HG03558 (cell line): ENCODE data around the gene AMBRA1.

Experiments used
- ATAC-seq: cut with Tn5 transposase; IDR thresholded peaks from one replicate; pipeline ENCODE4 v1.9.1; 2021; ENCODE audit warnings: moderate number of reproducible peaks; ENCODE audit not compliant: unreplicated experiment; ENCODE audit errors: extremely low read depth

AMBRA1 gene

DNA sequence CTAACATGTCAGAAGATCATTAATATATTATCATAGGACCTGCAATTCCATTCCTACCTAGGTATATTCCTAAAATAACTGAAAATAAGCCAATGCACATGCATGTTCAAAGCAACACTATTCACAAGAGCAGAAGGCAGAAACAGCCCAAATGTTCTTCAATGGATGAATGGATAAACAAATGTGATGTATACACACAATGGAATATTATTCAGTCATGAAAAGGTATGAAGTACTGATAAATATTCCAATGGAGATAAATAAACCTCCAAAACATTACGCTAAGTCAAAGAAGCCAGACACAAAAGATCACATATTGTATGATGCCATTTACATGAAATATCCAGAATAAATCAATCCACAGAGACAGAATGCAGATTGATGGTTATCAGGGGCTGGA lies 16.8 kb downstream of the AMBRA1 start:
- no peak for ATAC-seq

DNA sequence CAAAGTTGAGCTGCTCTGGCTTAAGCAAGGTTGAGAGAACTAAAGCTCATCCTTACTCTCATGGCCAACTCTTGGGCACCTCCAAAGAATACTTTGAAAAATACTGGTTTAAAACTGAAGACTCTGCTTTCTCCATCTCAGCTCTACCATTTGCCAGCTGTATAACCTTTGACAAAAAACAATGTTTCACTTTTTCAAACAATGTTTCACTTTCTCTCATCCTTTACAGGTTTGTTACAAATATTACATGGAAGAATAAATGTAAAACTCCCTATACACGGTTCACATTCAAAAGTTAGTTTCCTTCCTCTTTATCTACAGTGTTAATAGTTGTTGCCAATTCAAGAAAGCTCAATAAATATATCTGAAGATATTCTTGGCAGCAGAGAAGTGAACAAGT lies 19.2 kb downstream of the AMBRA1 start:
- ATAC-seq = no peak

DNA sequence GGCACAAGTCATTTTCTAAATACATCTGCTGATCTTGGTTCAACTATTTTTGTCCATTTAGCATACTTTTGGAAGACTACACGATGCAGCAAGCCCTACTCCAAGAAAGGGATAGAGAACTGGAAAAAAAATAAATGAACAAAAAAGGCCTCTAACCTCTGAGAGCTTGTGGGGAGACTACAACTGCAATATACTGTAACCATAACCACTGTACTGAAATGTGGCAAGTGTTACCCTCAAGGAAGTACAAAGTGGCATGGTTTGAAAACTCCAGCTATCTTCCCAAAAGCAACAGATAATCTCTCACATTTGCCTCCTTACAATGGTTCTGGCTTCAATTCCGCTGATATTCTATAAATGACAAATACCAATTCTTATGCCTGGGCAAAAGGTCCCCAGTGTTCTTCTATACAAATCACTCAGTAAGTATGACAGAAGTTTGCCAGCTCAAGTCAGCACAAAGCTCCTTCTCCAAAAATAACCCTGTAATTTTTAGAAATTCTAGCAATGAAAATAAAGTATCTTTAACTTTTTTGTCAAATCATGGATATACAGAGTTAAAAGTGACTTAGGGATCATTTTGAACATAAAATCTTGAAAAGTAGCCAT lies 22.9 kb downstream of the AMBRA1 start:
- no peak for ATAC-seq

DNA sequence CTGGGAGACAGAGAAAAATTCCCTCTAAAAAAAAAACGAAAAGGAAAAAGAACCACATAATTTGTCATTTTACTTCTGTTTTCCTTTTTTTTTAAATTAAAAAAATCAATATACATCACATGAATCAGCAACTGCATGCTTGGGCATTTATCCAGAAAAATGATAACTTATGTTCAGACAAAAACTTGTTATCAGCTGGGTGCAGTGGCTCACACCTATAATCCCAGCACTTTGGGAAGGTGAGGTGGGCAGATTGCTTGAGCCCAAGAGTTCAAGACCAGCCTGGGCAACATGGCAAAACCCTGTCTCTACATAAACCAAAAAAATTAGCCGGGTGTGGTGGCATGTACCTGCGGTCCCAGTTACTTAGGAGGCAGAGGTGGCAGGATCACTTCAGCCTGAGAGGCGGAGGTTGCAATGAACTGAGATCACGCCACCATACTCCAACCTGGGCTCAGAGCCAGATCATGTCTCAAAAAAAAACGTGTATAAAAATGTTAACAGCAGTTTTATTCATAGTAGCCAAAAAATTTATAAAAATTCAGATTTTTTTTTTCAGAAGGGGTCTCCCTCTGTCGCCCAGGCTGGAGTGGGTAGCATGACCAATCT lies 28.5 kb downstream of the AMBRA1 start:
- ATAC-seq = no peak

DNA sequence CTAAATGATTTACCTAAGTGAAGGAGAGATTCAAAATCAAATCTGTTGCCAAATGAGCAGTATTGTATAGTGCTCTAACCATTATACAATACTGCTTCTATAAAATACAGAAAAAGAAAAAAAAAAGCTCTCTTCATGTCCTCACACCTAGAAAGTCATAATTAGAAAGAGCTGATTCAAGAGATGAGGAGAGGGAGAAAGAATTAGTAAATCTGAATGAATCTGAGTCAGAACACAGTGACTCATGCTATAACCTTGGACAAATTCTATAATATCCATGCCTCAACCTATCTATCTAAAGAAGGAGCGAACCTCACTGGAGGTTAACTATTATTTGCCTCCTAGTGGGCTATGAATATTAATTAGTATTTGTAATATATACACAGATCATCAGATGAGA lies 29.4 kb downstream of the AMBRA1 start:
- no peak for ATAC-seq

DNA sequence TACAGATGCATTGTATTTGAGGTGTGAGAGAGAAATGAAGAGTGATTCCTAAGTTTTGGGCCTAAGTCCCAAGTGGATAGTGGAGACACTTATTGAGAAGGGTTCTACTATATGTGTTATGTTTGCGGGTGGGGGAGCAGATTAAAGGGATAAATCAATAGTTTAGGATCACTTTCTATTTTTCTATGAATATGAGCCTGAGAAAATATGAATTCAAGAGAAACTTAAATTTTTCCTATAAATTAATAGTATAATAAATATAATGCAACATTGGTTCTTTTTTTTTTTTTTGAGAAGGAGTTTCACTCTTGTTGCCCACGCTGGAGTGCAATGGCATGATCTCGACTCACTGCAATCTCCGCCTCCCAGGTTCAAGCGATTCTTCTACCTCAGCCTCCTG lies 31.3 kb downstream of the AMBRA1 start:
- ATAC-seq = no peak

DNA sequence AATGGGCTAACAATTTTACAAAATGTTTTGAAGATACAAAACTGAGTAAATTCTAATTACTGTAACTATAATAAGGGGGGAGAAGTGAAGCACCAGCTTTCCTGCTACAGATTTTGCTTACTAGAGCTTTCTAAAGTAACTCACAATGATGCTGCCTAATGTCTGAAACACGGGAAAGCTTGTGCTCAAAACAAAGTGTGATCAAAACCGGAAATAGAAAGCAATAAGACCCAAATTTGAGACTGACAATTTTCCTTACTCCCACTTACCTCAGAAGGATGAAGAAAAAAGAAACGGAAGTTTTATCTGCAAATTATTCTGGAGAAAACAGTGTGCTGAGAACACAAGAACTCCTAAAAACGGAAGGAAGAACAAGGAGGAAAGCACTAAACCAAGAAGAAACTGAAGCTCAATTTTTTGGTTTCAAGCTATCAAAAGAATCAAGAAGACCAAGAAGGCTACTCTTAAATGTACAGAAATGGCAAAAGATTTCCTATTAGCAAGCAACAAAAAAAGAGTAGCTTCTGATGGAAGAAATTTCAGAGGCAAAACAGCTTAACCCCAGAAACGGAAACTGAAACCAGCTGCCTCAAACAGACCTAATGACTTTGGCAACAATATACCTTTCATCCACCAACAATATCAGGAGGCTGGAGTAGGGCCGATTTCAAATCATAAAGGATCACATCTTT lies 33.4 kb downstream of the AMBRA1 start:
- peak; percentile 47 for ATAC-seq

DNA sequence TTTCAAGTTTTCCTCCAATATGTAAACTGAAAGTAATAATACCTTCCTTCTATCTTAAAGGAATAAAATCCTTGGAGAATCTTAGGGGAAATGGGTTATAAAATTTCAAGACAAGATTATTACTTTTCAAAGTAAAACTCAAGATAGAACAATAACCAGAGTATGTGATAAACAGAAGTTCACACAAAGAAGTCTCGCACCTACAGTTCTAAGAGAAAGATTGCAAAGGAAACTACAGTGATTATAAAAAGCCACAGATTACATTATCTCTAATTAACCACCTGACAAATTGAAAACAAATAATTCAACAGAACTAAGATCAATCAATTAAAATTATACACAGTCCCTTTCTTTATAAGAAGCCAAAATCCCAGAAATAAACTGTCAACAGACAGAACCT lies 34.0 kb downstream of the AMBRA1 start:
- no peak for ATAC-seq

DNA sequence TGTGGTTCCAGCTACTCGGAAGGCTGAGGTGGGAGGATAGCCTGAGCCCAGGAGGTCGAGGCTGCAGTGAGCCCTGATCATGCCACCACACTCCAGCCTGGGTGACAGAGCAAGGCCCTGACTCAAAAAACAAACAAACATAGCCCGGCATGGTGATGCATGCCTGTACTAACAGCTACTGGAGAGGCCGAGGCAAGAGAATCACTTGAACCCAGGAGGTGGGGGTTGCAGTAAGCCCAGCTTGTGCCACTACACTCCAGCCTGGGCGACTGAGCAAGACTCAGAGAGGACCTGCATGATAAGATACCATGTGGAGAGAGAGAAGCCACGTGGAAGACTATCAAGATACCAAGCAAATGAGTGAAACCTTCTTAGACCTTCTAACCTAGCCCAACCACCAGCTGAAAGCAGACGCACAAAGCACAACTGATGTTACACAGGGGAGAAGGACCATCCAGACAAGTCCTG lies 36.1 kb downstream of the AMBRA1 start:
- no peak for ATAC-seq

DNA sequence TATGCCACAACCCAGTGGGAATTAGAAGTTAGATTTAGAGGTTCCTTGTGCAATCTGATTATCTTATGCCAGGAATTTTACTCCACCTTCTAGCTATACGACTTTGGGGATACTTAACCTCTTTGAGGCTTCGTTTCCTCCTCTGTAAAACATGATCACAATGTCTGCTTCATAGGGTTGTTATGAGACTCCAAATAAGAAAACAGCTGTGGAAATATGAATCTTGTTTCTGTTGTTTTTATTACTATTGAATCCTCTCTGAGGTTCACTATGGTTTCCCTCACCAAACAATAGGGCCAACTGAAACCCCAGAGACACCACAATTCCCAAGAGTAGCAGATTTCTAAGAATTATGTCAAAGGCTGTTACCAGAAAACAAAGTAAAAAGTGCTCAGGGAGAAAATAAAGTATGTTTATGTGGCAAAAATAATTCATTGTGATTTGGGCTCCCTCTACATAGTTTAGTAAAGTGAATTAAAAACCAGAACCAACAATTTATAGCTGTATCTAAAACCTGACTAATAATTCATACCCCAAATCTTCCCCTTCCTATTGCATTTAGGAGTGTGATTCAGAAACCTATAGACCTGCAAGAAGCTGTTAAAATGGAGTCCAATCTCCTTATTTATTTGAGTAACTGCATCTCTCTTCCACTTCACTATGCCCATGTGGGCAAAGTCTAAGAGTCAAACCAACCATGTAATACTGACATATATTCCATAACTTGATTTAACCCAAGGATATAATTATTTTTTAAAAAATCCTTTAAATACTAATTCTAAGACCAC lies 38.4 kb downstream of the AMBRA1 start:
- no peak for ATAC-seq

DNA sequence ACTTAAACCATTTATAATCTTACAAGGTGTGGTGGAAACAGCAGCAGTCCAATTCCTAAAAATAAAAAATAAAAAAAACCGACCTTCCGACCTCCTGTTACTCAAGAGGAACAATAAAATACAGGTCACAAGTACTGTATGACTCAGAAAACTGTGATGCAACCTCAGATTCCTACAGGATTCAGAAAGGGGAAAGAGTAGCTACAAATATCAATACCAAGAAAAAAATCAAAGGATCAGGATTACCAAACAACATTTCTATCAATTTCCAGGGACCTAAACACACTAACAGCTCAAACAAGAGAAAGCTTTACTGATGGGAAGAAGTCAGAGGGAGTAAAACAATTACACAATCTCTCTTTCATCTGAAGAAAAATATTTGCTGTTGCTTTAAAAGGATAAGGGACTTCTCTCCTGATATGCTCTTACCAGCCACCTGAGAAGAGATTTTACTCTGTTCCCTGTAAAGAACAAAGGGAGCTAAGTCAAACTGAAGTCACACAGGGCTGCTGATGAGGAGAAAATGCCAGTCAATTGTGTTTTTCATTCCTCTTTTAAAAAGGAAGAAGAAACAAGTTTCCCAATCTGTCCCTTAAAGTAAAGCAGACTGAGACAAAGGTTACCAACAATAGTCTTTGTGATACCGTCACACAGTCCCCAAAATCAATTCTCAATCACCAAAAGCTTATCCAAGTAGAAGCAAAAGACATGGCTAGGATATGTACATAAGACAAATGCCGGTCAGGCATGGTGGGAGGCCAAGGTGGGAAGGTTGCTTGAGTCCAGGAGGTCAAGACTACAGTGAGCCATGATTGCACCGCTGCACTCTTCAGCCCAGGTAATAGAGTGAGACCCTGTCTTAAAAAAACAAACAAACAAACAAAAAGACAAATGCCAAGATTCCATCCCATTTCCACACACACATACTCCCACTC lies 39.3 kb downstream of the AMBRA1 start:
- no peak for ATAC-seq

DNA sequence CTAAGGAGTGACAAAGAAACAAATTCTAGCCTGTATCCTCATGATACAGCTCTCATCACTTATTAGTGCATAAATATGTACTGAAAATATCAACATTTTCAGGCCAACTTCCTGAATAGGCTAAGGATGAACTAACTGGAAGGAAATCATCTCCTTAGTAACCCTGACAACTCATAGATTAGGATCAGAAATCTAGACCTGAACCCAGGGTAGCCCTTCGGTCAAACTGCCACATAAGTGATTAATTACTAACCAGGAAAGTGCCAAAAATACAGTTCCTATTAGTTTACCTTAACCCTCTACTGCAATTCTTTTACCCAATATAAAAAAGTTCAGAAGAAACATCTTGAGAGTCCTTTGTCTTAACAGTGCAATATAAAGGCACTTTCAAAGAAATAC lies 40.0 kb downstream of the AMBRA1 start:
- ATAC-seq = no peak

DNA sequence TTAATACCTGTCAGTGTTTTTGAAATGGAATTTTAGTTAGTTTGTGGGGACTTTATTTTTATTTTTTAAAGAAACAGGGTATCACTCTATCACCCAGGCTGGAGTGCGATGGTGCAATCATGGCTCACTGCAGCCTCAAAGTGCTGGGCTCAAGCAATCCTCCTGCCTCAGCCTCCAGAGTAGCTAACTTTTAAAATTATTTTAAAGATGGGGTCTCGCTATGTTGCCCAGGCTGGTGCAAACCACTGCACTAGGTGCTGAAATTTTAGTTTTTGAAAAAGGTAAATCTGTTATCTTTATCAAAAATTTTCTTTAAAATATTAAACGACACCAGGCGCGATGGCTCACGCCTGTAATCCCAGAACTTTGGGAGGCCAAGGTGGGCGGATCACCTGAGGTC lies 42.6 kb downstream of the AMBRA1 start:
- no peak for ATAC-seq

DNA sequence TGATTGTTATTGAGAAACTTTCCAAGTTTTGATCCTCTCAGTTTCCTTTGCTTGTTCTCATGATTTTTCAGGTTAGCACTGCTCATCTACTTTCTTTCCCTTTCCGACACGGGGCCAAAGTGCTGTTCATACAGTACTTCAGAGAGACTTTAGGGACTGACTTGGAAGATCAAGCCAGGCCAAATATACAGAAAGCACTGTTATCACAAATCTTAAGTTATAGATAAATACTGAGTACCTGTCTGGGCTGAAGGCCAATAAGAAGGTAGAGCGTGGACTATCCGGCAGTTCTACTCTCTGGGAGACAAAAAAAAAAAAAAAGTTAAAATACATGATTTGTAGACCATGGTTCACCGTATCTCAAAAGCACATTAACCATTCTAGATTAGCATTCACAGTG lies 46.2 kb downstream of the AMBRA1 start:
- no peak for ATAC-seq

DNA sequence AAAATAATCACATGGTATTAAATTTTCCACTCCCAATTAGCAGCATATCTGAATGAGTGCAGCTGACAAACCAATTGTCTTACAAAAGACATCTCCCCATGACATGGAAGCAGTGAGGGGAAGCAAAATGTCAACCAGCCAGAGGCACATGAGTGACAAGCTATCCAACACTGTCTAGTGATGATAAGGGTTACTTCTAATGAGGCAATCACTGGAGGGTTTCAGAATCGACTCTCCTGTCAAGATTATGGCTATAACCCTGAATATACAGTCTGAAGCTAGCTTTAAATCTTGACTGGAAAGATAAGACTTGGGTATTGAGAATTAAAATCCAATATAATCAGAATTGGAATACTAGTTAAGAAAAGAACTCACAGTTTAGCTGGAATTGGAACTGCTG lies 50.3 kb downstream of the AMBRA1 start:
- ATAC-seq = no peak

DNA sequence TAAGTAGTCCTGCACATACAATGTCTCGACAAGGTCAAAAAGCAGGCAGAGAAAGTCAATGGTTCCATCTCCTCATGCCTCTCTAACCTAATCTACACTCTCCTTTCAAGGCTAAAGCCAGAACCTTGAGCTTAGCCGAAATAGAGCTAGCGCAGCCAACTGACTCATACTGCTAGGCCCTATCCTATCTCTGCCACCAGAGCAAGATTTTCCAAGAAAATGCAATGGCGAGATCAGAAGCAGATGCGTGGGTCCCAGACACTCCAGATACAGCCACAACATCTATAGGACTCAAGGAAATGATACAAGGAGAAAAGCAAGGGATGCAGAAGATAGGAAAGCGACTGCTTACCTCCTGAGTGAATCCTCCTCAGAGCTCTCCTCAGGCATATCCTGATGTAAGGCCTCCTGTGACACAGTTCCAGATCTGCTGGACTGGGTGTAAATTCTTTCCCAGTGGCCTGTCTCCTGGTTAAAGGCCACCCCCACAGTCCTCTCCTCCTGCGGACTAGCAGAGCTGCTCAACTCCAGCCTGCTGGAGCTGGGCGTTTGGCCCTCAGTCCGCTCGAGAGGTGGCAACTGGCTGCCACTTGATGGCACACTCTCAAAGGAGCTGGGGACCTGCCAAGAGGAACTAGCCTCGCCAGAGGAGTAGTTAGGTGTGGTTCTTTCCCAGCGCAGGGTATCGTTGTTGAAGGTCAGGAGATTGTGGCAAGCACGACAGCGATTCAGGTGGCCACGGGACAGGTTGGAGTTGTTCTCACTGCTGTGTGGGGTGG lies 52.0 kb downstream of the AMBRA1 start:
- ATAC-seq = no peak

DNA sequence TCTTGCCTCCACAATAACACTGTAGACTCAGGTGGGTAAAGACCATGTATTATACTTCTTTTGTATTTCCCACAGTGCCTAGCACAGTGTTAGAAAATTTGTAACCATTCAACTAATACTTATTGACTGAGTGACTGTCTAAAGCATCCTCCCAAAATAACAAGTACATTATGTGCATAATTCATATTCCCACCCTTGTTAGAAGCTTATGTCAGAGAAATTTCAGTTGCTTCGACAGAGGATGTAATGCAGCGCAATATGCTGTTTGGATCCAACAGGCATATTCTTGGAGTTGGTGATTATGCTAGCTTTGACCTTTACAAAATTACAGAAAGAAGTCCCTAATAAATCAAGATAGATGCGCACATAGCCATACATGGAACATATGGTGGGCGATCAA lies 53.0 kb downstream of the AMBRA1 start:
- no peak for ATAC-seq

DNA sequence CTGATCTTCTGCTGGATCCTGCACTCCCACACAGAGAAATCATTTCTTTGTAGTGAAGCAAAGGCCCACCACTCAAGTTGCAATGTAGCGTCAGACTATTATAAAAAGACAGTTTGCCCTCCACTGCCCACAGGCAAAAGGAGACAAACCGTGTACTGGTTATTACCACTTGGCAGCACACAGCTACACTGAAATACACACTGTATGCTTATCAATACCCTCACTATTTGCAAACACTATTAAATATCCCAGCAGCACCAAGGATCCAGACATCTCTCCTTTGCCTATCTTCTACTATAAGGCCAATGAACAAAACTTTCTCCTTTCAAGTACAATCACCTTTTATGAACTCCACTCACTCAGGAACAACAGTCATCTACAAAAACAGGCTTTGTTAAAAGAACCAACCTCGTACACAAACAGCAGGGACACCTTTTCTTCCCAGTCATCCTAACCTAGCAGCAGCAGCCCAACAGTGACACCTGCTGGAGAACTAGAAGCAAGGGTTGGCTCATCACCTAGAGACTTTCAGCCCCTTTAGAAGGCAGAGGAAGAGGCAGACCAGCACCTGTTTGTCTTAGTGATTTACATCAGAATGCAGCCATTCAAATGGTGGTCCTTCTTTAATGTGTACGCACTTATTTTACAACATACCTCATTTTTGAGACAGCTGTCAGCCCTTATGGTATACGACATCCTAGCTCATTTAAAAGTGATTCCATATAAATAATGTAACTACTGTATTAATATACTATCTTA lies 56.1 kb downstream of the AMBRA1 start:
- no peak for ATAC-seq

DNA sequence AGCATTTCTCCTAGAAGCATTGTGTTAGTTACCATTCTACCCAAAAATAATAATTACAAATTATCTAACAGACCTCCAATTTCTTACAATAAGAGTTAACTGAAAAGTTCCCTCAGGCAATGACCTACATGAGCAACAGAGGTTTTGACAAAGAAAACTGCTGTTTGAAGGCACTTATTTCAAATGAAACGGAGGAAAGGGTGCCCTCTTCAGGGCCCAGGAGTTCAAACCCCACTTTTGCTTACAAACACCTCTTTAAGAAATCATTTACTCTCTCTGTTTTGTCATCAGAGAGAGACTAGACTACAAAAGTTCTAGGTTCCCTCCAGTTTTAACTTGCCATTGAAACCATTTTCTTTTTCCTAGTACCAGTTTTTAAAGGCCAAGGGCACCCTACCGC lies 56.7 kb downstream of the AMBRA1 start:
- ATAC-seq = no peak
